Measurements from ENCODE around the gene YAE1.
"Not testable (repeated sequence)": the region's sequence is repeated elsewhere in the genome, so short reads cannot be mapped to it uniquely, and the experiment has no call there.

DNA sequence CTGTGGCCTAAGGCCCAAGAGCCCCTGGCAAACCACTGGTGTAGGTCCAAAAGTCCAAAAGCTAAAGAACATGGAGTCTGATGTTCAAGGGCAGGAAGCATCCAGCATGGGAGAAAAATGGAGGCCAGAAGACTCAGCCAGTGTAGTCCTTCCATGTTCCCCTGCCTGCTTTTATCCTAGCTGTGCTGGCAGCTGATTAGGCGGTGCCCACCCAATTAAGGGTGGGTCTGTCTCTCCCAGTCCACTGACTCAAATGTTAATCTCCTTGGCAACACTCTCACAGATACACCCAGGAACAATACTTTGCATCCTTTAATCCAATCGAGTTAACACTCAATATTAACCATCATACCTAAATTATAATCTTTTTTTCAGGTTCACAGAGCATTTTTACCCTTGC lies 21.4 kb upstream of the YAE1 start:
- TF ChIP-seq EZH2 (IDR thresholded peaks at IDR 0.05; ENCODE audit: insufficient read depth, poor library complexity, severe bottlenecking); EZH2phosphoT487 (IDR thresholded peaks at IDR 0.05; ENCODE audit: insufficient read depth, low read depth): not testable (repeated sequence)
